Measurements from ENCODE around the gene ZNF879. TPM values are rescaled to one million over a fixed set of nuclear protein-coding genes. Genes with fewer than 3 reads are reported as not detected.
A peak's percentile ranks its signal among the peaks of the same experiment; 100 is the strongest.

Gene ZNF879
- 1 to 10 TPM; 3.0 to 8.2 (median 6.3) TPM for total RNA-seq

DNA sequence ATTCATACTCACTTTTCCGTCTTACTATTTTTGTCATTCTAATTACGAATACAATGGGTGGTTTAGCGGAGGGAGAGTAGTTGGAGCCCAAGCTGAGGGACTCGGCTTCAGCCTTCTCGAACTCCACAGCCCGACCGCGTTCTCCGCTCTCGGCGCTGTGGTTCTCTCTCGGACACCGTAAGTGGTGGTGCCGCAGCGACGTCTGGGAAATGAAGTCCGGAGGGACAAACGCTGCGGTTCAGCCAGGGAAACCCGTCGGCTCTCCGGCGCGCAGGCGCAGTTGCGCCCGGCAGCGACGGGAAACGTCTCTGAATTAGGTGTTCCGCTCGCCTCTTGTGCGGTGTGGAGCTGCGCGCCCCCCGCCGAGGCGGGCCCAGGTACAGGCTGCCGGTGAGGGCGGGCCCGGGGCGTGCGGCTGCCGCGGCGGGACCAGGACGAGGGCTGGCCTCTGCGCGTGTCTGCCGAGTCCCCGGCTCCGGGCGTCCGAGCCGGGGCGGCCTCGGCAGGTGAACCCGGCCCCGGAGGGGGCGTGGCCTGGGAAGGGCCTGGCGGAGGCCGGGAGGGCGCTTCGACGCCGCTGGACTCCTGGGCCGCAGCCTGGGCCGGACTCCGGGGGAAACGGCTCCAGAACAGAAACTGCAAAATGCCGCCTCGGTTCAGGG, at the start of gene ZNF879:
Gene ZNF879 (plus strand): TSS at position 277 of the 662 bp plus-strand sequence. CDS start 1,201 bp downstream, outside the sequence.
- WGBS, 2 donors (ENCODE audit: low coverage in 1 of 2) = 1 to 4% methylated on average over 11 to 71 of the region's 72 CpGs
- intact Hi-C loops (cut with DNase I; ENCODE audit: low total_unique reads) = no loop called here
- peak; percentile 60 to 66 (median 61) for TF ChIP-seq POLR2AphosphoS5 (IDR thresholded peaks at IDR 0.05)
- TF ChIP-seq EP300 (IDR thresholded peaks at IDR 0.05; ENCODE audit: low read depth) = no peak

DNA sequence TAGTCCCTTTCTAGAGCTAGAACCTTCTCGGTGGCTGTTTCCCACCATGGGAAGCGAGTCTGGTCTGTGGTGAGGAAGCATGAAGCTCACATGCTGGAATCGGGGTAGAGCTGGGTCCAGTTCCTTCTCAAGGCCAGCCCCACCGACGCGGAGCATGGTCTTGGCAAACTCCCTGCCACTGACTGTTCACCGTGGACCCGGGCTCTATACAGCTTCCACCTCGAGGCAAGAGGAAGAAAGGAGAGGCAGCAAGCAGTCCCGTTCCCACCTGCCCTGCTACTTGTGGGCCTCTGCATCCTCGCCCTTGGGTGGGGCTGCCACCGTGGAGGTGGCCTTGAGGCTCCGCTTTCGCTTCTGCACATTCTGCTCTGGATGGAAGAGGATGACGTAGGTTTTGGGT, 42.2 kb upstream of the ZNF879 start:
- H3K4me3 ChIP-seq = no peak overlapping the region
- H3K27ac ChIP-seq = no peak overlapping the region
- TF ChIP-seq CTCF (IDR thresholded peaks at IDR 0.05) = no peak
- no peak for TF ChIP-seq POLR2AphosphoS5 (IDR thresholded peaks at IDR 0.05)
- TF ChIP-seq EP300 (IDR thresholded peaks at IDR 0.05; ENCODE audit: low read depth) = no peak
- no peak for TF ChIP-seq POLR2A (IDR thresholded peaks at IDR 0.05)
- no peak for DNase-seq
- peaks cover 42 to 82% of the 10 kb centered on the region in 2 donors for H3K9me3 ChIP-seq
- 89% methylated on average over 15 of the region's 15 CpGs; no CpG with 5 or more reads in 1 of the 2 donors for WGBS, 2 donors (ENCODE audit: low coverage in 1 of 2)
- intact Hi-C loops (cut with DNase I; ENCODE audit: low total_unique reads) (no loop called here), in situ Hi-C loops (cut with MboI; ENCODE audit: low pct_ligation_motif_present in 1 of 4, low pct_unique_long_range_greater_than_20kb in 1 of 4, low sequenced_read_pairs in 3 of 4) (no loop called here)
- H3K36me3 ChIP-seq = no peaks in the 10 kb centered on the region
- H3K27me3 ChIP-seq = no peaks in the 10 kb centered on the region
- H3K4me1 ChIP-seq = no peaks in the 10 kb centered on the region

More for the DNA sequence above, at the start of gene ZNF879:
- peak; percentile 93 for DNase-seq
- in situ Hi-C loops (cut with MboI; ENCODE audit: low pct_ligation_motif_present in 1 of 4, low pct_unique_long_range_greater_than_20kb in 1 of 4, low sequenced_read_pairs in 3 of 4) = no loop called here
- Histone ChIP-seq H3K27me3 (no peaks in the 10 kb centered on the region), H3K4me3 (peak within 1 kb of the TSS; percentile 42 to 86 (median 74)), H3K9me3 (peaks cover 20 to 22% of the 10 kb centered on the region in 2 donors), H3K27ac (peak within 1 kb of the TSS; percentile 88 to 92 (median 88)), H3K36me3 (peaks cover 0 to 36% (median 17%) of the 10 kb centered on the region in 4 donors), H3K4me1 (peaks cover 0 to 10% (median 6%) of the 10 kb centered on the region in 4 donors)

GRCh38 chr5:178982941-178983340, 40.7 kb upstream of the ZNF879 start:
- in situ Hi-C loops (cut with MboI; ENCODE audit: low pct_ligation_motif_present in 1 of 4, low pct_unique_long_range_greater_than_20kb in 1 of 4, low sequenced_read_pairs in 3 of 4) (no loop called here), intact Hi-C loops (cut with DNase I; ENCODE audit: low total_unique reads) (no loop called here)
- Histone ChIP-seq H3K4me1 (no peaks in the 10 kb centered on the region), H3K4me3 (no peak overlapping the region), H3K27ac (no peak overlapping the region), H3K27me3 (no peaks in the 10 kb centered on the region), H3K36me3 (no peaks in the 10 kb centered on the region), H3K9me3 (peaks cover 33 to 77% of the 10 kb centered on the region in 2 donors)
- TF ChIP-seq POLR2AphosphoS5 (IDR thresholded peaks at IDR 0.05) = no peak
- TF ChIP-seq CTCF (IDR thresholded peaks at IDR 0.05) = no peak
- TF ChIP-seq EP300 (IDR thresholded peaks at IDR 0.05; ENCODE audit: low read depth) = no peak
- no peak for TF ChIP-seq POLR2A (IDR thresholded peaks at IDR 0.05)
- WGBS, 2 donors (ENCODE audit: low coverage in 1 of 2) = 92 to 100% methylated on average over 1 to 17 of the region's 17 CpGs
- no peak for DNase-seq

GRCh38 chr5:178983728-178984127, 39.9 kb upstream of the ZNF879 start:
- no peak for DNase-seq
- TF ChIP-seq POLR2AphosphoS5 (IDR thresholded peaks at IDR 0.05) (no peak), POLR2A (IDR thresholded peaks at IDR 0.05) (no peak), CTCF (IDR thresholded peaks at IDR 0.05) (no peak), EP300 (IDR thresholded peaks at IDR 0.05; ENCODE audit: low read depth) (no peak)
- Histone ChIP-seq H3K36me3 (no peaks in the 10 kb centered on the region), H3K9me3 (peaks cover 32 to 74% of the 10 kb centered on the region in 2 donors), H3K27ac (no peak overlapping the region), H3K4me1 (no peaks in the 10 kb centered on the region), H3K4me3 (no peak overlapping the region), H3K27me3 (no peaks in the 10 kb centered on the region)
- in situ Hi-C loops (cut with MboI; ENCODE audit: low pct_ligation_motif_present in 1 of 4, low pct_unique_long_range_greater_than_20kb in 1 of 4, low sequenced_read_pairs in 3 of 4) = no loop called here
- intact Hi-C loops (cut with DNase I; ENCODE audit: low total_unique reads) = no loop called here
- 60 to 93% methylated on average over 1 to 10 of the region's 10 CpGs for WGBS, 2 donors (ENCODE audit: low coverage in 1 of 2)

All from transverse colon (tissue), 4 donors.